Esophagus squamous epithelium (tissue), 4 donors: ENCODE data around the gene TPO.

ENCODE experiments used
- POLR2A ChIP-seq, 4 donors: fragments of 450-650 bp; IDR thresholded peaks; one replicate each; pipeline ENCODE4 v1.6.1; 2017; ENCODE audit warnings: antibody characterized with exemption in 4 of 4, mild to moderate bottlenecking in 4 of 4, moderate library complexity in 3 of 4
- TF ChIP-seq, protein P1 (sequence below), 6 experiments: fragments of 450-650 bp in 4 of 6; fragments of 200-600 bp in 2 of 6; sonication (generic) in 2 of 6; IDR thresholded peaks; one replicate each; pipeline ENCODE4 v1.5.1; 2016 to 2019; ENCODE audit warnings: antibody characterized with exemption in 6 of 6, mild to moderate bottlenecking in 4 of 6, moderate library complexity in 4 of 6

DNA sequence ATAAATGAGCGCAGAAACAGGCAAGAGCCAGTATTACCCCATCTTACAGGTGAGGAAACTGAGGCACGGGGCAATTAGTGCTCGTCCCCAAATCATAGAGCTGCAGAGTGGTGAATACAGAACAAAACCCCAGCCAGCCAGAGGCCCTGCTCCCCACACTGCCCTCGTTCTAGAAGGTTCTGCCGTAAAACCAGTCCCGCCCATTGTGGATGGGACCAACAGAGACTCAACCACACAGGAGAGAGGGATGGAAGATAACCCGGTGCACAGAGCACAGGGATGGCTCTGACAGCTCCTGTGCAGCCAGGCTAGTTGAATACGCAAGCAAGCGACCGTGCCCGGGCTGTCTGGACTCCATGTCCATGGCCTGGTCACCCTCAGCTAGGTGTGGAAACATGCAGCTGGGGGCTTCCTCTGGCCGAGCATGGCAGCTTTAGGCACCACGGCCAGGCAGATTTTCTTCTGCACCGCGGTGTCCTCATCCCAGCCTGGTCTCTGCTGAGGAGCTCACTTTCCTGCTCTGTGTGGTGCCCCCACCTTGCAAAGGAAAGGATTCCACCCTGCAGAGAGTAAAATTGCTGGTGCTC is 146.4 kb downstream of the TPO start:
- TF ChIP-seq, protein P1, sequence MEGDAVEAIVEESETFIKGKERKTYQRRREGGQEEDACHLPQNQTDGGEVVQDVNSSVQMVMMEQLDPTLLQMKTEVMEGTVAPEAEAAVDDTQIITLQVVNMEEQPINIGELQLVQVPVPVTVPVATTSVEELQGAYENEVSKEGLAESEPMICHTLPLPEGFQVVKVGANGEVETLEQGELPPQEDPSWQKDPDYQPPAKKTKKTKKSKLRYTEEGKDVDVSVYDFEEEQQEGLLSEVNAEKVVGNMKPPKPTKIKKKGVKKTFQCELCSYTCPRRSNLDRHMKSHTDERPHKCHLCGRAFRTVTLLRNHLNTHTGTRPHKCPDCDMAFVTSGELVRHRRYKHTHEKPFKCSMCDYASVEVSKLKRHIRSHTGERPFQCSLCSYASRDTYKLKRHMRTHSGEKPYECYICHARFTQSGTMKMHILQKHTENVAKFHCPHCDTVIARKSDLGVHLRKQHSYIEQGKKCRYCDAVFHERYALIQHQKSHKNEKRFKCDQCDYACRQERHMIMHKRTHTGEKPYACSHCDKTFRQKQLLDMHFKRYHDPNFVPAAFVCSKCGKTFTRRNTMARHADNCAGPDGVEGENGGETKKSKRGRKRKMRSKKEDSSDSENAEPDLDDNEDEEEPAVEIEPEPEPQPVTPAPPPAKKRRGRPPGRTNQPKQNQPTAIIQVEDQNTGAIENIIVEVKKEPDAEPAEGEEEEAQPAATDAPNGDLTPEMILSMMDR (IDR thresholded peaks at IDR 0.05), result no peak
- TF ChIP-seq POLR2A (IDR thresholded peaks at IDR 0.05), result no peak
